ENCODE results near the gene PIGBOS1.

The PIGBOS1 gene

DNA sequence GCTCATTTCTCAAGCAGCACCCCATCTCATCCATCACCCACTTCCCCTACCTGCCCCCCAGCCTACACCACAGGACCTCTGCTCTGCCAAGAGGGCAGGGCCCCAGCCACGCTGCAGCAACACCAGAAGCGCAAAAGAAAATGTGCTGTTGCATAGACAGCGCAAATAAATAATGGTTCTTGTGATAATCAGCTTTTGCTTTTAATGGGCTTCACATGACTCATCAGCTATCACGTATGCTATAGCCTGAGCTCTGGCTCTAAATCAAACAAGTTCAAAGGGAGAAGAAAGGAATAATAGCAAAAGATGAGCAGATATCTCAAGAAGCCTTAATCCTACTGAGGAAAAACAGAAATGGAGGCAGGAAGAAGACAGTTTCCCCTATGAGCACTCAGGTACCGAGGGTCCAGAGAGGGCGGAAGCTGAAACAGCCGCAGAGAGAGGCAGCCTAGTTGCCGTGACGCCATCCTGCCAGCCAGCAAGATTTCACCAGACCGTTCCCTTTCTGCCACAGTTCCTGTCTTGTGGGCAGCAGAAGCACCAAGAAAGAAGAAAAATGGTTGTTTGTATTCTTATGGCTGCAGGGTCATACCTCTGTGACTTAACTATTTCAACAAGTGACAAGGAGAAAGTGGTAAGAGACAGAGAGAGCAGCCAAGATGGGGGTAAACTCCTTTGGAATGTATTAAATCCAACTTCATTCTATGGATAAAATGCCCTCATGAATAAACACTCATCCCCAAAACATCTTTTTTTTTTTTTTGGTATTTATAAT is 51.3 kb downstream of the PIGBOS1 start:
- DNase-seq (ENCODE audit: low read depth in 2 of 3, low spot score in 2 of 3), result peak in 1 of 3 experiments; percentile 45
